SK-N-MC (cell line): Measurements from ENCODE around the gene ZBTB7B.
A peak's percentile ranks its signal among the peaks of the same experiment; 100 is the strongest.

ENCODE experiments used
- EZH2 ChIP-seq: fragments of 200-600 bp; sonication (generic); IDR thresholded peaks from one replicate; pipeline ENCODE4 v1.6.1; 2017; ENCODE audit warnings: antibody characterized with exemption
- POLR2AphosphoS5 ChIP-seq: IDR thresholded peaks from 2 replicates; pipeline ENCODE4 v1.6.1; 2012; ENCODE audit warnings: mild to moderate bottlenecking, low read depth, low read length, borderline replicate concordance

- TF ChIP-seq POLR2AphosphoS5 (peak; percentile 80), EZH2 (no peak)
Measured at GRCh38 chr1:154974808-154975408, 27.7 kb upstream of the ZBTB7B start.
